GM21360 (cell line): ENCODE data around the gene B9D2.
"Not testable (repeated sequence)": the region's sequence is repeated elsewhere in the genome, so short reads cannot be mapped to it uniquely, and the experiment has no call there.

ENCODE experiments used
- ATAC-seq: cut with Tn5 transposase; IDR thresholded peaks from one replicate; pipeline ENCODE4 v1.9.1; 2021; ENCODE audit warnings: mild to moderate bottlenecking, moderate library complexity; ENCODE audit not compliant: unreplicated experiment

Gene B9D2

DNA sequence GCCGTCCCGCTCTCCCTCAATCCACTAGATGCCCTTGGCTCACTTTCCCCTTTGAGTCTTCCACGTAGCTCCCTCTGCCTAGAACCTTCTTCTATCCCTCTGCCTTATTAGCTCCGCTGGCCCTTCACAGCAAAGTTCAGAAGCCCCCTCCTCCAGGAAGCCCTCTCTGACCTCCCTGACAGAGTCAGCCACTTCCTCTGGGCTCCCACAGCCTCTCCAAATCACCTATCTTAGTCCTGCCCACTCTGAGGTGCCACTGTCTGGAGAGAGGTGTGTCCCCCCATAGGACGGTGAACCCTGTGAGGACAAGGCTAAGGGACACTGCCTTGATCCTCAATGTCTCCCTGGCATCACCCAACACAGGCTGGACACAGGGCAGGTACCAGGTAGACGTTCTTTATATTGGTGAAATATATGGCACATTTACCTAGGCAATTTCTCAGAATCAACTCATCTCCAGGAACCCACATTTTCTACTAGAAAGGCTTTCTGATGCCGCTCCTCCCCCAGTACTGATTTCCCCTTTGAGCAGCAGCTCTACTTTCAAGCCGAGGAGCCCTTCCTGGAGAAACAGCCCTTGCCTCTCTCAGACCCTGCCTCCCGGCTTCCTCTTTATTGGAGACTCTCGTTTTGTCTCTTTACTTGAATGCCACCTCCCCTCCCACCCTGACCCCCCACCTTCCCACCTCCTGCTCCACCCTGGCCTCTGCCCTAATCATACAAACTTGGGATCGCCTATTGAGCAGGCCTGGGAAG is 6.8 kb downstream of the B9D2 start:
- no peak for ATAC-seq

DNA sequence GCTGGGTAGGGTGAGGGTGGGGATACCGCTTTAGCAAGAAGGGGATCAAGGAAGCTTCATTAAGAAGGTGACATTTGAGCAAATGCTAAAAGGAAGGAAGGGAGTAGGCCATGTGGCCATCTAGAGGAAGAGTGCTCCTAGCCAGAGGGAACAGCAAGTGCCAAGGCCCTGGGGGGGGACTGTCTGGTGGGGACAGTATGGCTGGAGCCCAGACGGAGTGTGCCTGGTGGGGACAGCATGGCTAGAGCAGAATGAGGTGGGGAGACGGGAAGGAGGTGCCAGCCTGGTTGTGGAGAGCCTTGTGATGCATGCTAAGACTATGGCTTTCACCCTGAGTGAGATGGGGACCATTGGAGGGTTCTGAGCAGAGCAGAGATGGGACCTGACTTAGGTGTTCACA is 8.1 kb downstream of the B9D2 start:
- no peak for ATAC-seq

DNA sequence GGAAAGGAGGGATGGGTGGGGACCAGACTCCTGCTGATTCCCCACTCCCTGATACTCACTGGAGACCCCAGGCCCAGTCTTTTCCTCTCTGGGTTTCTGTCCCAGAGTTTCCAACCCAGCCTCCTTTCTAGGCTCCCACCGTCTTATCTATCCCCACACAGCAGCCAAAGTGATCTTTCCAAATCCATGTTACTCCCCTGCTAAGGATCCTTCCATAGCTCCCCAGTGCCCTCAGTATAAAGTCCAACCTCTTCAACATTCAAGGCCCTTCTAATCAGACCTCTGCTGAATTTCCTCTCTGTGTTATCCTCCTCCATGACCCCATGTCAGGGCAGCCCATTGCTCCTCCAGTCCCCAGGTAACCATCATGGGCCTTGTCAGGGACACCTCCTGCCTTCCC is 8.9 kb downstream of the B9D2 start:
- ATAC-seq: no peak

DNA sequence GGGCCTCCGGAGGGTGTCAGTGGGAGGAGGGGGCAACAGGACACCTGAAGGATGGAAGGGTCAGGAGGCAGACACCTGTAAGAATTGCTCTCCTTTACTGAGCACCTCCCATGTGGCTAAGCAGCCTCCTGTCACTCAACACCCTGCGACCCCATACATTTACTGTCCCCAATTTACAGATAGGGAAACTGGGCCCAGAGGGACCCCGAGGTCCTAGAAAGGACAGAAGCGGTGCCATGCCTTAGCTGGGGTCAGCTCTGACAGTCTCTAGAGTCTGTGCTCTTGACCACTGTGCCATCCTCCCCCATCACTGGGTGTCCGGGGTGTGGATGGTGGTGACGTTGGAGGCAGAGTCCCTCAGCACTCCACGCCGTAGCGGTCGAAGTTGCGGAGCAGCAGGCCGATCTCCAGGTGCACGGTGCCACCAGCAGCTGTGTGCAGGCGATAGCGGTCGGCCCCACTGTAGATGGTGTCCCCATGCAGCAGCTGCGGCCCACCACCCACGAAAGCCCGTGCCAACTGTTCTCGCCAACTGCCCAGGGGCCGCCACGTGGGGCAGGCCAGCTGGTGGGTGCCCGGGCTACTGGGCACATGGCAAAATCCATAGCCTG is 9.5 kb downstream of the B9D2 start:
- no peak for ATAC-seq

DNA sequence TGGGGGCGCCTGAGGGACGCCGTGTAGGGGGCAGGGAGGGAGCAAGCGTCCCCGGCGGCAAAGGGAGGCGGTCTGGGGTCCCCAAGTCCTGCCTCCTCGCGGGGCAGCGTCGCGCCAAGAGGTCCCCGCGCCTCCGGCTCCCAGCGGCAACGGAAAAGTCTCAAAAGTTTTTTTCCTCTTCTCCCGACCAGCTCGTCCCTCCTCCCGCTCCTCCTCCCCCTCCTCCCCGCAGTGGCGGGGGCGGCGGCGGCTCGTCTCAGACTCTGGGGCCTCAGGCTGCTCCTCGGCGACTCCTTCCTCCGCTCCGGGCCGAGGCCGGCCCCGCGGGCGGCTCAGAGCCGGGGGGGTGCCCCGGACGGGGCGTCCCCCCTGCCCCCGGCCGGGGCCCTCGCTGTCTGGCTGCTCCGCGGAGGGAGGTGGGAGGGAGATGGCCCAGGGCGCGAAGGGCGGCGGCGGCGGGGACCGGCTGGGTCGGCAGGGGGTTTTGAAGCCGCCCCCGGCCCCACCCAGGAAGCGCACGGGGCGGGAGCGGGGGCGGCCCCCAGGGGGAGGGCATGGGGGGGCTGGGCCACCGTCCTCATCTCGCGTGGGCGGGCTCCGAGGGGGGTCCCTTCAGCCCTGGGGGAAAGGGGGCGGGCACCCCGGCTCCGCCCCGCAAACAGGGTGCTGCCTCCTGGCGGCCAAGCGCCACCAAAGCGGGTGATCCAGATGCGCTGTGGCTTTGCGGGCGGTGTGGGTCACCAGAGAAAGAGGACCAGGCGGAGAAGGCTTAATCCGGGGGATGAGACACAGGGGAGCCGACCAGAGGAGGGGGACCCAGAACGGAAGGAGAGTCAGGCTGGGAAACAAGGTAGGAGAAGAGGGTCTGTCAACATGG is 10.2 kb downstream of the B9D2 start, which contains the start of gene TGFB1:
Gene TGFB1, minus strand, starts transcription at position 457 of the 877 bp plus-strand sequence. CDS start 878 bp downstream, outside the sequence.
- peak; percentile 36 for ATAC-seq

DNA sequence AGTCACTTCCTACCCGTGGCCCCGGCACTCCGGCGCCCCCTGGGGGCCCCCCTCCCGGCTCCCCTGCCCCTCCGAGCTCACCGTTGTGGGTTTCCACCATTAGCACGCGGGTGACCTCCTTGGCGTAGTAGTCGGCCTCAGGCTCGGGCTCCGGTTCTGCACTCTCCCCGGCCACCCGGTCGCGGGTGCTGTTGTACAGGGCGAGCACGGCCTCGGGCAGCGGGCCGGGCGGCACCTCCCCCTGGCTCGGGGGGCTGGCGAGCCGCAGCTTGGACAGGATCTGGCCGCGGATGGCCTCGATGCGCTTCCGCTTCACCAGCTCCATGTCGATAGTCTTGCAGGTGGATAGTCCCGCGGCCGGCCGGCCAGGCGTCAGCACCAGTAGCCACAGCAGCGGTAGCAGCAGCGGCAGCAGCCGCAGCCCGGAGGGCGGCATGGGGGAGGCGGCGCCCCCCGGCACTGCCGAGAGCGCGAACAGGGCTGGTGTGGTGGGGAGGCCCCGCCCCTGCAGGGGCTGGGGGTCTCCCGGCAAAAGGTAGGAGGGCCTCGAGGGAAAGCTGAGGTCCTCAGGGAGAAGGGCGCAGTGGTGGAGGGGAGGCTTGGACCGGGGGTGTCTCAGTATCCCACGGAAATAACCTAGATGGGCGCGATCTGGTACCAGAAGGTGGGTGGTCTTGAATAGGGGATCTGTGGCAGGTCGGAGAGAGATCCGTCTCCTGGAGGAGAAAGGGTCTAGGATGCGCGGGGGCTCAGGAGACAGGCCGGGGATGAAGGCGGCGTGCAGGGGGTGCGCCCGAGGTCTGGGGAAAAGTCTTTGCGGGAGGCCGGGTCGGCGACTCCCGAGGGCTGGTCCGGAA is 11.1 kb downstream of the B9D2 start:
- ATAC-seq: no peak

DNA sequence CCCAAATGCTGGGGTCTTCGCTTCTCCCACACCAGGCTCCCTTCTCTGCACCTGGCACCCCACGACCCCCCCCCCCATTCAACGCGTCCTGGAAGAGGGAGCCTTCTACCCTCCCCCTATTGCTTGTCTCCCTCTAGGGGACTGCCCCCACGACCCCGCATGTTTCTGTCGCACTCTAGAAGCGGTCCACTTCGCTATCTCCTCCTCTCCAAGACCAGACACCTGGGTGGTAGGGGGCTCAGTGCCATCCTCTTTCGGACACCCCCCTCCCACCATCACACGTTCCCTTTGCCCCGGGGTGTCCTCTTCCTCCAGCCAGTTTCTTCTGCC is 11.7 kb downstream of the B9D2 start:
- ATAC-seq: no peak

DNA sequence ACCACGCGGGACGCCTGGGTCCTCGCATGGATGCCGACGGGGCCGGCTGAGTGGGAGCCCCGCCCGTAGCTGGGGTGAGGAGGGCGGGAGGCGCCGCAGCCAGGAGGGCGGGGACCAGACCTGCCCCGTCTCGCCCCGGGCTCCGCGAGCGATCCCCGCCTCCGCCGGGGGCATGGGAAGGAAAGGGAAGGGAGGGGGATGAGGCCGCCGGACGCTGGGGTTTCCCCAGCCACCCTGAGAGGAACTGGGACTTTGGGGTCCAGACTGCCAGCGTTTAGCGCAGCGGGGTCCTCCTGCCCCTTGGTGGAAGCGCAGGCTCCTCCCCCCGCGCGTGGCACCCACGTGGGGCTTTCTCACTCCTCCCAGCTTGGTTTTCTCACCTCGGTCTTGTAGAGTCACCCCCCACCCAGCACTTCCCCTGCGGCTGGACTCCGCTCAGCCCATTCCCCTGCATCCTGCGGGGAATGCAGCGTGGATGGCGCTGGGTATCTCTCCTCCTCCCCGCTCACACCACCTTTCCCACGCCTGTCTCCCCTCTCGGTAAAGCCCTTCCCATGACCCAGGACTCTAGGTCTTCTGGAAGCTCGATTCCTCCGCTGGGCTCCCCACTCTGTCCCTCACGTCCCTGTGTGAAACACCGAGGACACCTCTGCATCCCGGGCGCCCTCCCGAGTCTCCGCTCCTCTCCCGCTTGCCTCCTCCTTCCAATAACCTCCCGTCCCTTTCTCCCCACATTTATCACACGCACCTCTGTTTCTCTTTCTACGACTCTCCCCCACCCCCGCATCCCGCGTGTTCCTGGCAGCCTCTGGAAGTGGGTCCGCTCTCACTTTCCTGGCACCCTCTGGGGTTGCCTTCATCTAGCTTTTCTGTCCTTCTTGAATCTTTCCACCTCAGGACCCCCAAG is 12.4 kb downstream of the B9D2 start:
- ATAC-seq: peak; percentile 40

DNA sequence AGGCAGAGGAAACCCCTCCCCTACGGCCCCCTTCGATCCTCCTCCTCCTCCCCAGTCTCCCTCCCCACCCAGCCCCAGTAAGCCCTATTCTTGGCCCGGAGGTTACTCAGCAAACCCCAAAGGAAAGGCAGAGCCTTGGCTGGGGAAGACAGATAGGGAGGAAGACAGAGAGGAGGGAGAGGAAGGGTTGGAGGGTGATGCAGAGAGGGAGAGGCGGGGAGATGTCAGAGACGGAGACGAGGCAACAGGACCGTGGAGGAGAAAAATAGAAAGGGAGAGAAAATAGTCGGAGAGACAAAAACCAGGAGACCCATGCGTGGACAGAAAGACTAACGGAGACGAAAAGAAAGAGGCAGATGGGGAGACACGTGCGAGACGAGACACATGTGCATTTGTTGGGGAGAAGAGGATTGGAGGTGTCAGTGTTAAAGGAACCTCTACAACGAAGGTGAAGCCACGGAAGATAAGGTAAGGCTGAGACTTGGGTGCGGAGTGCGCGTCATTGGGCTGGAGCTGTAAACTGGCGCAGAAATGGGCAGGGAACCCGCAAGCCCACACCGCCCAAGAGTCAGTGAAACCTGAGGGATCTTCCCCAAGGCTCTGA is 13.1 kb downstream of the B9D2 start:
- ATAC-seq: no peak

DNA sequence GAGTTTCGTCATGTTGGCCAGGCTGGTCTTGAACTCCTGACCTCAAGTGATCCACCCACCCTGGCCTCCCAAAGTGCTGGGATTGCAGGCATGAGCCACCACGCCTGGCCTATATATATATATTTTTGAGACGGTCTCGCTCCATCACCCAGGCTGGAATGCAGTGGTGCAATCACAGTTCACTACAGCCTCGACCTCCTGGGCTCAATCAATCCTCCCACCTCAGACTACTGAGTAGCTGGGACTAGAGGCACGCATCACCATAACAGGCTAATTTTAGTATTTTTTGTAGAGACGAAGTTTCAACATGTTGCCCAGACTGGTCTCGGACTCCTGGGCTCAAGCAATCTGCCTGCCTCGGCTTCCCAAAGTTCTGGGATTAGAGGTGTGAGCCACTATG is 17.0 kb downstream of the B9D2 start:
- not testable (repeated sequence) for ATAC-seq

DNA sequence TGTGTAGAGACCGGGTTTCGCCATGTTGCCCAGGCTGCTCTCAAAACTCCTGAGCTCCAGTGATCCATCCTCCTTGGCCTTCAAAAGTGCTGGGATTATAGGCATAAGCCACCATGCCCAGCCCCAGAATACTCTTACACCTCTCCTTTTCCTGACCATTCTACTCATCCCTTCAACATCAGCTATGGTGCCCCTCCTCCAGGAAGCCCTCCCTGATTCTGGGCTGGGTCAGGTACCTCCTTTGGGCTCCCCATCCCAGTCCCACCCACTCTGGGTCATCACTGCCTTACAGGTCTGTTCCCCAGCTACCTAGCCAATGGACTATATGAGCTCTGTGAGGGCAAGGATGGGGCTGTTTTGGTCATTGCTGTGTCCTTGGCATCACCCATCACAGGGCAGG is 19.8 kb downstream of the B9D2 start:
- ATAC-seq: no peak

DNA sequence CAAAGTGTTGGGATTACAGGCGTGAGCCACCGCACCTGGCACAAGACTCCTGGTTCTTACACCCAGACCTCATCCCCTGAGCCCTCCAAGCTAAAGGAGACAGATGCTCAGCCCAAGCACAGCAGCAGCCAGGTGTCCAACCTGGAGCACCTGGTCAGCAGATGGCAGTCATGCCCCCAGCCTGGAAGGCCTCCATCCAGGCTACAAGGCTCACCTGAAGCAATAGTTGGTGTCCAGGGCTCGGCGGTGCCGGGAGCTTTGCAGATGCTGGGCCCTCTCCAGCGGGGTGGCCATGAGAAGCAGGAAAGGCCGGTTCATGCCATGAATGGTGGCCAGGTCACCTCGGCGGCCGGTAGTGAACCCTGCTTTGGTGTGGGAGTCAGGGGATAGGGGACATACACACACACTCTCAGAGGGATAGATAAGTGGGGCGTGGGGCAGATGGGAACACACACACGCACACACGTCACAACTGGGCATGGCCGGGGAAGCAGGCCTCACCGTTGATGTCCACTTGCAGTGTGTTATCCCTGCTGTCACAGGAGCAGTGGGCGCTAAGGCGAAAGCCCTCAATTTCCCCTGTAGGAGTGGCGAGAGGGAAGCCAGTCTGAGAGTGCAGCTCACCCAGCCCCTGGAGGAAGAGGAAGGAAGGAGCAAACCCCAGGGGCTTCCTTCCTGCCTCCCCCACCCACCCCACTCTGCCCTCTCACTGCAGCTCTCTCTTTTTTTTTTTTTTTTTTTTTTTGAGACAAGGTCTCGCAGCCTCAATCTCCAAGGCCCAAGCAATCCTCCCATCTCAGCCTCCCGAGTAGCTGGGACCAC is 22.1 kb downstream of the B9D2 start:
- no peak for ATAC-seq

DNA sequence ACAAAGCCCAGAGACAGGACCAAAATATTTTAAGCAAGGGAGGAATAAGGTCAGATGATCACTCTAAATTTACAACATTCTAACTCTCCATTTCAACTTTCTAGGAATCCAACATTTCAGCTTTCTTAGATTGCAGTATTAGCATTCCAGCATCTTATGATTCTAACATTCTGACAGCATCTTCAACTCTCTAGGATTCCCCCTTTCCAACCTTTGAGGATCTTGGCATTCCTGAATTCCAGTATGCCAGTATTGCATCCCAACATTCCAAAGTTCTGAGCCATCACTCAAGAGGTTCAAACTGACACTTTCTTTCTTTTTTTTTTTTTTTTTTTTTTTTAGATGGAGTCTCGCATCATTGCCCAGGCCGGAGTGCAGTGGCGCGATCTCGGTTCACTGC is 24.0 kb downstream of the B9D2 start:
- no peak for ATAC-seq

DNA sequence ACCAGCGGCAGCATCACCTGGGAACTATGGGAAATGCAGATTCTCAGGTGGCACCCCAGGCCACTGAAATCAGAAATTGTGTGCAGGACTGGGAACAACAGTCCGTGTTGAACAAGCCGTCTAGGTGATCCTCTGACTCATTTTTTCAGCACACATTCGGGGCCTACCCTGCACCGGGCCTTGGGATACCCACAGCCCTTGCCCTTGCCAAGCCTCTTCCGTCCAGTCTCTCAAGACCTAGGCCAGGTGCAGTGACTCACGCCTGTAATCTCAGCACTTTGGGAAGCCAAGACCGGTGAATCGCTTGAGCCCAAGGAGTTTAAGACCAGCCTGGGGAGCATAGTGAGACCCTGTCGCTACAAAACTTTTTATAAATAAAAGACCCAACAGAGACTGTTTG is 28.5 kb downstream of the B9D2 start:
- ATAC-seq: no peak

DNA sequence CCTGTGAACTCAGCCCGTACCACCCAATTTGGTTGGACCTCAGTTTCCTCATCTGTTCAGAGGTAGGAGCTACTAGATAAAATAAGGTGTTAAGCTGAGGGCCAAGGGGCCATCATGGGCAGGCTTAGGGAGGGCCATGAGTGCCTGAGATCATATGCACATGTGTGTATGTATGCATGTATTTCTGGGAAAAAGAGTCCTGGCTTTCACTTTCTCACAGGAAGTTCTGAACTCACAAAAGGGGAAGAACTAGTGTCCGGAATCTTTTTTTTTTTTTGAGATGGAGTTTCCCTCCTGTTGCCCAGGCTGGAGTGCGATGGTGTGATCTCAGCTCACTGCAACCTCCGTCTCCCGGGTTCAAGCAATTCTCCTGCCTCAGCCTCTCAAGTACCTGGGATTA is 29.2 kb downstream of the B9D2 start:
- ATAC-seq: no peak

DNA sequence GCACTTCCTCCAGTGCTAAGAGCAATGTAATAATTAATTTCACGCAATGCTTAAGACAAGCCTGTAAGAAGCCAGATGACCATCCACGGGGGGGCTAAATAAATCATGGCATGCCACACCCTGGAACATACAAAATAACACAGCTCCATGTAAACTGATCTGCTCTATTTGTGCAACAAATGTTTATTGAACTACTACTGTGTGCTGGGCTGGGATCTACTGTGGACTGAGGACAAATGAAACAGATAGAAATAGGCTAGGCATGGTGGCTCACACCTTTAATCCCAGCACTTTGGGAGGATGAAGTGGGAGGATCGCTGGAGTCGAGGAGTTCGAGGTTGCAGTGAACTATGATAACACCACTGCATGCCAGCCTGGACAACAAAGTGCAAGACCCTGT is 31.5 kb downstream of the B9D2 start:
- ATAC-seq: no peak

DNA sequence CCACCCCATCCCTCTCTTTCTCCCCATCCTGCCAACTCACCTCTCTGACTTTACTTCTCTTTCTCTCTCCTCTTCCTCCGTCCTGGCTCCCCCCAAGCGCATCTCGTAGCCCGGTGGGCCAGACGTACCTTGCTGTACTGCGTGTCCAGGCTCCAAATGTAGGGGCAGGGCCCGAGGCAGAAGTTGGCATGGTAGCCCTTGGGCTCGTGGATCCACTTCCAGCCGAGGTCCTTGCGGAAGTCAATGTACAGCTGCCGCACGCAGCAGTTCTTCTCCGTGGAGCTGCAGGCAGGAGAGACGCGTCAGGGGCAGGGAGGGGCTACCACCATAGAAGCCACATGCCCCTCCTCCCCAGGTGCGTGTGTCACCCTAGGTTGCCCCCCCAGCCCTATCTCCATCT is 31.9 kb downstream of the B9D2 start:
- ATAC-seq: no peak

DNA sequence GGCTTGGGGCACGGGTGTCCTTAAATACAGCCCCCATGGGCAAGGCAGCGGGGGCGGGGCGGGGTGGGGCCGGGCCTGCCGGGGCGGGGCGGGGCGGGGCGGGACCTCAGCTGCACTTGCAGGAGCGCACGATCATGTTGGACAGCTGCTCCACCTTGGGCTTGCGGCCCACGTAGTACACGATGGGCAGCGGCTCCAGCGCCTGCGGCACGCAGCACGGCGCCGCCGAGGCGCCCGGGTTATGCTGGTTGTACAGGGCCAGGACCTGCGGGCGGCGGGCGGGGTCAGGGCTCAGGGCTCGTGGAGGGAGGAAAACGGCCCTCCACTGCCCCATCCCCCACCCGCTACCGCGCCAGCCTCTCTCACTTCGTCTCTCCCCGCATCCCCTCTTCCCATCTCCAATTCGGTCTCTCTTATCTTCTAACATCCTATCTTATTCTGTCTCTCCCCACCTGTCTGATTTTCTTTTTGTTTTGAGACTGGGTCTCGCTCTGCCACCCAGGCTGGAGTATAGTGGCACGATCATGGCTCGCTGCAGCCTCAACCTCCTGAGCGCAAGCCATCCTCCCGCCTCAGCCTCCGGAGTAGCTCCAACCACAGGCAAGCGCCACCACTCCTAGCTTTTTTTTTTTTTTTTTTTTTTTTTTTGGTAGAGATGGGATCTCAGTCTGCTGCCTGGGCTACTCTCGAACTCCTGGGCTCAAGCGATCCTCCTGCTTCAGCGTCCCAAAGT is 32.8 kb downstream of the B9D2 start:
- no peak for ATAC-seq
